B cell (primary cell): Measurements from ENCODE around the gene ERI3. TPM values are rescaled to one million over a fixed set of nuclear protein-coding genes. Genes with fewer than 3 reads are reported as not detected.

Source experiments
- ATAC-seq: fragments of 200-7000 bp; cut with Tn5 transposase; one replicate; pipeline ENCODE4 v1.10.0; 2021; ENCODE audit warnings: low read depth, mild to moderate bottlenecking, moderate number of reproducible peaks, moderate library complexity
- CTCF ChIA-PET: fragments of 350-600 bp; sonication (Branson Sonifier 250); formaldehyde crosslinking; loops from one replicate; lab custom pipeline; 2021; ENCODE audit warnings: antibody characterized with exemption, inconsistent platforms; lab: Charles Lee
- POLR2A ChIA-PET: fragments of 350-600 bp; sonication (Branson Sonifier 250); formaldehyde crosslinking; loops from one replicate; lab custom pipeline; 2021; ENCODE audit warnings: antibody characterized with exemption; lab: Charles Lee
- DNase-seq: peaks from one replicate; pipeline ENCODE4 v3.0.0; 2013
- H2AFZ ChIP-seq: 2 replicates; pipeline ENCODE4 v1.6.1; 2012; ENCODE audit warnings: mild to moderate bottlenecking, low read depth, low read length; ENCODE audit not compliant: insufficient read depth, poor library complexity, severe bottlenecking
- H3K27ac ChIP-seq, 2 donors: 1 replicate in 1 of 2; 2 replicates in 1 of 2; pipeline ENCODE4 v1.5.1; 2012 to 2013; ENCODE audit warnings: low read length in 2 of 2, mild to moderate bottlenecking in 2 of 2, moderate library complexity in 1 of 2
- H3K27me3 ChIP-seq, 4 experiments: fragments of 200-600 bp in 1 of 4; sonication (generic) in 1 of 4; replicated peaks in 1 of 4; 1 replicate in 2 of 4; 2 replicates in 2 of 4; pipeline versions ENCODE4 v1.6.1 to v1.7.0; 2013 to 2016; ENCODE audit warnings: low read length in 3 of 4, mild to moderate bottlenecking in 2 of 4, mixed read lengths in 1 of 4, moderate library complexity in 1 of 4; ENCODE audit not compliant: insufficient read depth in 4 of 4, control insufficient read depth in 3 of 4; ENCODE audit errors: control extremely low read depth in 1 of 4
- H3K36me3 ChIP-seq, 2 experiments: replicated peaks in 1 of 2; 1 replicate in 1 of 2; 2 replicates in 1 of 2; pipeline versions ENCODE4 v1.6.1 to v1.7.1; 2013; ENCODE audit warnings: low read length in 1 of 2; ENCODE audit not compliant: insufficient read depth in 2 of 2, control insufficient read depth in 1 of 2; ENCODE audit errors: control extremely low read depth in 1 of 2, extremely low read depth in 1 of 2
- H3K4me1 ChIP-seq, 2 donors: fragments of 200-600 bp in 1 of 2; sonication (generic) in 1 of 2; 1 replicate in 1 of 2; 2 replicates in 1 of 2; pipeline versions ENCODE4 v1.5.1 to v1.6.1; 2013 to 2017; ENCODE audit warnings: low read length in 2 of 2; ENCODE audit not compliant: control insufficient read depth in 2 of 2, insufficient read depth in 2 of 2
- H3K4me2 ChIP-seq: replicated peaks from 2 replicates; pipeline ENCODE3; 2012; ENCODE audit warnings: mild to moderate bottlenecking, low read depth, low read length; ENCODE audit not compliant: poor library complexity, severe bottlenecking
- H3K4me3 ChIP-seq, 5 experiments: fragments of 200-600 bp in 1 of 5; sonication (generic) in 1 of 5; 1 replicate in 3 of 5; 2 replicates in 2 of 5; pipeline versions ENCODE4 v1.5.1 to v1.7.0; 2011 to 2016; ENCODE audit warnings: low read length in 4 of 5, mild to moderate bottlenecking in 4 of 5, low read depth in 2 of 5, control low read depth in 1 of 5, moderate library complexity in 1 of 5; ENCODE audit not compliant: insufficient read depth in 1 of 5; ENCODE audit errors: control extremely low read depth in 1 of 5, extremely low read depth in 1 of 5
- H3K79me2 ChIP-seq: fragments of 200-600 bp; sonication (generic); one replicate; pipeline ENCODE4 v1.6.0; 2016; ENCODE audit warnings: low read length; ENCODE audit not compliant: control insufficient read depth, insufficient read depth
- H3K9ac ChIP-seq: fragments of 200-600 bp; sonication (generic); 2 replicates; pipeline ENCODE4 v1.6.1; 2017; ENCODE audit warnings: mild to moderate bottlenecking, low read length, moderate library complexity
- H3K9me3 ChIP-seq, 3 donors: one replicate each; pipeline versions ENCODE4 v1.6.1 to v1.7.1; 2013; ENCODE audit warnings: low read length in 2 of 3; ENCODE audit not compliant: control insufficient read depth in 2 of 3, insufficient read depth in 1 of 3; ENCODE audit errors: control extremely low read depth in 1 of 3
- H4K20me1 ChIP-seq: 2 replicates; pipeline ENCODE4 v1.6.0; 2012; ENCODE audit warnings: mild to moderate bottlenecking, low read length; ENCODE audit not compliant: insufficient read depth, control insufficient read depth, poor library complexity, severe bottlenecking
- H3K27ac Mint-ChIP-seq: one replicate; pipeline ENCODE4 v1.8.0; 2021; ENCODE audit warnings: mixed read lengths
- H3K27me3 Mint-ChIP-seq: one replicate; pipeline ENCODE4 v1.8.0; 2021; ENCODE audit warnings: mixed read lengths
- H3K4me1 Mint-ChIP-seq: one replicate; pipeline ENCODE4 v1.8.0; 2021; ENCODE audit warnings: mixed read lengths
- H3K4me3 Mint-ChIP-seq: one replicate; pipeline ENCODE4 v1.8.0; 2021; ENCODE audit warnings: mixed read lengths
- H3K9me3 Mint-ChIP-seq: one replicate; pipeline ENCODE4 v1.8.0; 2022; ENCODE audit warnings: mixed read lengths; ENCODE audit not compliant: insufficient read depth
- EZH2 ChIP-seq: IDR thresholded peaks from 2 replicates; pipeline ENCODE4 v1.6.1; 2012; ENCODE audit warnings: borderline replicate concordance, low read depth, mild to moderate bottlenecking, moderate library complexity, low read length; ENCODE audit not compliant: insufficient read depth, poor library complexity, severe bottlenecking
- WGBS: methylation state at CpG from one replicate; pipeline ENCODE4 v1.1.5; 2013; ENCODE audit warnings: missing lambda C conversion rate; ENCODE audit not compliant: insufficient coverage; 5-methylcytosine and 5-hydroxymethylcytosine counted together
- intact Hi-C: fragments of 100-400 bp; cut with micrococcal nuclease; formaldehyde crosslinking; loops from one replicate; pipeline ENCODE4 v1.10.0; 2022
- polyA plus RNA-seq: library from polyadenylated mRNA; depleted of rRNA; stranded (reverse); fragments of >200 nt; gene quantifications from 2 replicates; pipeline ENCODE4 v1.2.3, GENCODE V29; 2012
- total RNA-seq, 2 donors: library from RNA; stranded (reverse); fragments of 120-200 nt in 1 of 2; gene quantifications; 1 replicate in 1 of 2; 2 replicates in 1 of 2; pipeline versions ENCODE4 v1.2.3 to v1.2.4, GENCODE V29; 2013 to 2022
- TF ChIP-seq, protein P1 (sequence below): fragments of 200-600 bp; IDR thresholded peaks from one replicate; pipeline ENCODE4 v1.8.0; 2022; ENCODE audit warnings: antibody characterized with exemption, mild to moderate bottlenecking

ERI3 gene
- total and polyA plus RNA-seq, 2 donors (not counting 1 experiment from before 2014, with no cell fraction given): 37.5 to 53.9 TPM

- no peak overlapping the region for H3K27ac Mint-ChIP-seq
- POLR2A ChIA-PET: no interaction called here
- ATAC-seq: no peak
These were observed 110.1 kb downstream of the ERI3 start for GRCh38 chr1:44244986-44245385.

DNA sequence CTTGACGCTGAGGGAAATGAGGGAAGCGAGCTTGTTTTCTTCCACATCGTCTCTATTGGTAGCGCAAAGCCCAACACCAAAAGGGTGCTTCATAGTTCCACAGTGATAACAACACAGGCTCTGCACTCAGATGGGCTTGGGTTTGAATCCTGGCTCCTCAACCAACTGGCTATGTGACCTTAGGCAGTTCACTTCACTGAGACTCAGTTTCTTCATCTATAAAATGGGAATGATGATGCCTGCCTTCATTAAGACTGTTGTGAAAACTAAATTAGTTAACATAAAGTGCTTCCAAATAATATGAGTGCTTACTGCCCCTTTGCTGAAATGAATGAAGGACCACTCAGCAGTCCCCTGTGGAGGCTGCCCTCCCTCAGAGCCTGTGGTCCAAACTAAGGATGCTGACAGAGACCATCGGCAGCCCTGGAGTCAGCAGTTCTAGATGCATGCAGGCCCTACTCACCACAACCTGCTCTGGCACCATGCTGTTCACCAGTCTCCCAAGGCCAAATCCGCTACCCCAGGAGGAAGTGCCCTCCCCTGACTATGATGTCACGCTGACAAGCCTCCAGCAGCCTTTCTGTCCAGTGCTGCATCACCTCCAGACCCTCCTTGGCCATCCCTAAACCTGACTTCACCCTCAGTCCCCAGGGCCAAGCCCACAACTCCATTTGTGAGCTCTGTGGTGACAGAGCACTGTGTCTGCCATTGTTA lies 111.1 kb downstream of the ERI3 start:
- ATAC-seq: no peak
- Histone ChIP-seq H2AFZ (no peak overlapping the region), H3K36me3 (peaks cover 0 to 25% of the 10 kb centered on the region in 2 experiments), H3K27me3 (no peaks in the 10 kb centered on the region), H3K9ac (no peak overlapping the region), H3K4me1 (no peaks in the 10 kb centered on the region), H3K79me2 (no peaks in the 10 kb centered on the region), H4K20me1 (no peaks in the 10 kb centered on the region), H3K4me2 (no peak overlapping the region), H3K27ac (no peak overlapping the region), H3K4me3 (no peak overlapping the region), H3K9me3 (no peaks in the 10 kb centered on the region)
- CTCF ChIA-PET: no interaction called here
- POLR2A ChIA-PET: no interaction called here
- TF ChIP-seq EZH2: no peak
- TF ChIP-seq, protein P1, sequence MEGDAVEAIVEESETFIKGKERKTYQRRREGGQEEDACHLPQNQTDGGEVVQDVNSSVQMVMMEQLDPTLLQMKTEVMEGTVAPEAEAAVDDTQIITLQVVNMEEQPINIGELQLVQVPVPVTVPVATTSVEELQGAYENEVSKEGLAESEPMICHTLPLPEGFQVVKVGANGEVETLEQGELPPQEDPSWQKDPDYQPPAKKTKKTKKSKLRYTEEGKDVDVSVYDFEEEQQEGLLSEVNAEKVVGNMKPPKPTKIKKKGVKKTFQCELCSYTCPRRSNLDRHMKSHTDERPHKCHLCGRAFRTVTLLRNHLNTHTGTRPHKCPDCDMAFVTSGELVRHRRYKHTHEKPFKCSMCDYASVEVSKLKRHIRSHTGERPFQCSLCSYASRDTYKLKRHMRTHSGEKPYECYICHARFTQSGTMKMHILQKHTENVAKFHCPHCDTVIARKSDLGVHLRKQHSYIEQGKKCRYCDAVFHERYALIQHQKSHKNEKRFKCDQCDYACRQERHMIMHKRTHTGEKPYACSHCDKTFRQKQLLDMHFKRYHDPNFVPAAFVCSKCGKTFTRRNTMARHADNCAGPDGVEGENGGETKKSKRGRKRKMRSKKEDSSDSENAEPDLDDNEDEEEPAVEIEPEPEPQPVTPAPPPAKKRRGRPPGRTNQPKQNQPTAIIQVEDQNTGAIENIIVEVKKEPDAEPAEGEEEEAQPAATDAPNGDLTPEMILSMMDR: no peak
- H3K9me3 Mint-ChIP-seq: no peaks in the 10 kb centered on the region
- peaks cover 4% of the 10 kb centered on the region for H3K4me1 Mint-ChIP-seq
- WGBS: 98% methylated on average over 7 of the region's 7 CpGs
- H3K27me3 Mint-ChIP-seq: no peaks in the 10 kb centered on the region
- H3K4me3 Mint-ChIP-seq: no peak overlapping the region
- DNase-seq: no peak
- intact Hi-C loops: no loop called here
- H3K27ac Mint-ChIP-seq: no peak overlapping the region

More at GRCh38 chr1:44244986-44245385, 110.1 kb downstream of the ERI3 start:
- Histone ChIP-seq H3K4me2 (no peak overlapping the region), H3K36me3 (peaks cover 0 to 26% of the 10 kb centered on the region in 2 experiments), H3K4me3 (no peak overlapping the region), H2AFZ (no peak overlapping the region), H3K9ac (no peak overlapping the region), H3K79me2 (no peaks in the 10 kb centered on the region), H3K27me3 (no peaks in the 10 kb centered on the region), H3K9me3 (no peaks in the 10 kb centered on the region), H4K20me1 (no peaks in the 10 kb centered on the region), H3K4me1 (no peaks in the 10 kb centered on the region), H3K27ac (no peak overlapping the region)
- H3K9me3 Mint-ChIP-seq: no peaks in the 10 kb centered on the region
- H3K27me3 Mint-ChIP-seq: no peaks in the 10 kb centered on the region
- no peak for TF ChIP-seq EZH2
- TF ChIP-seq, protein P1: no peak
- CTCF ChIA-PET: no interaction called here
- H3K4me1 Mint-ChIP-seq: peaks cover 1% of the 10 kb centered on the region
- DNase-seq: no peak
- H3K4me3 Mint-ChIP-seq: no peak overlapping the region
- 96% methylated on average over 9 of the region's 9 CpGs for WGBS
- intact Hi-C loops: no loop called here
